HepG2 (cell line): ENCODE measurements around the gene ATP2B2.

Source experiments
- TF ChIP-seq, protein P1 (sequence below): sonication (generic); formaldehyde crosslinking; IDR thresholded peaks from 2 replicates; pipeline ENCODE4 v1.4.0; 2020; ENCODE audit warnings: missing genetic modification reagents
- TF ChIP-seq, protein P2 (sequence below), 2 experiments: sonication (generic) in 1 of 2; formaldehyde crosslinking in 1 of 2; IDR thresholded peaks; 2 replicates each; pipeline versions ENCODE4 v1.5.1 to v1.6.1; 2011 to 2020; ENCODE audit warnings: borderline replicate concordance in 1 of 2, low read depth in 1 of 2, low read length in 1 of 2, mild to moderate bottlenecking in 1 of 2, missing genetic modification reagents in 1 of 2, moderate library complexity in 1 of 2

DNA sequence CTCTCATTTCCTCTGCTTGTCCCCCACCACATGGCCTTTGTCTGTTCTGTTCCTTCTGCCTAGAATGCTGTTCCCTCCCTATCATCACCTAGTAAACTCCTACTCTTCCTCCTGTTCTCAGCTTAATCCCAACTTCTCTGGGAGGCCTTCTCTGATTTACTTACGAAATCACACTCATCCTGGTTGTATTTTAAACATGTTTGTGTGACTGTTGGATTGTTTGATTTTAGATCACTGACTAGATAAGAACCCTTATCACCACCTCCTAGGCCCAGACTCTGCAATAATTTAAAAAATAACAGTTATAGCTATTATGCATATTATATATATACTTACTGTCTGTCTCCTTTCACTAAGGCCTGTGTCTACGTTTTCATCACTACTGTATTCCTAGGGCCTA is 26.1 kb downstream of the ATP2B2 start:
- TF ChIP-seq, protein P1, sequence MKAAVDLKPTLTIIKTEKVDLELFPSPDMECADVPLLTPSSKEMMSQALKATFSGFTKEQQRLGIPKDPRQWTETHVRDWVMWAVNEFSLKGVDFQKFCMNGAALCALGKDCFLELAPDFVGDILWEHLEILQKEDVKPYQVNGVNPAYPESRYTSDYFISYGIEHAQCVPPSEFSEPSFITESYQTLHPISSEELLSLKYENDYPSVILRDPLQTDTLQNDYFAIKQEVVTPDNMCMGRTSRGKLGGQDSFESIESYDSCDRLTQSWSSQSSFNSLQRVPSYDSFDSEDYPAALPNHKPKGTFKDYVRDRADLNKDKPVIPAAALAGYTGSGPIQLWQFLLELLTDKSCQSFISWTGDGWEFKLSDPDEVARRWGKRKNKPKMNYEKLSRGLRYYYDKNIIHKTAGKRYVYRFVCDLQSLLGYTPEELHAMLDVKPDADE (CRISPR knock-in tag) = no peak
- TF ChIP-seq, protein P2, sequence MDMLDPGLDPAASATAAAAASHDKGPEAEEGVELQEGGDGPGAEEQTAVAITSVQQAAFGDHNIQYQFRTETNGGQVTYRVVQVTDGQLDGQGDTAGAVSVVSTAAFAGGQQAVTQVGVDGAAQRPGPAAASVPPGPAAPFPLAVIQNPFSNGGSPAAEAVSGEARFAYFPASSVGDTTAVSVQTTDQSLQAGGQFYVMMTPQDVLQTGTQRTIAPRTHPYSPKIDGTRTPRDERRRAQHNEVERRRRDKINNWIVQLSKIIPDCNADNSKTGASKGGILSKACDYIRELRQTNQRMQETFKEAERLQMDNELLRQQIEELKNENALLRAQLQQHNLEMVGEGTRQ (IDR thresholded peaks at IDR 0.05; ENCODE audit: low read depth, low read length) = no peak
- TF ChIP-seq, protein P2 (CRISPR knock-in tag; IDR thresholded peaks at IDR 0.05; ENCODE audit: borderline replicate concordance) = no peak
